Spinal cord (tissue), 10 donors: ENCODE measurements around the gene SYCE1. TPM values are rescaled to one million over a fixed set of nuclear protein-coding genes. Genes with fewer than 3 reads are reported as not detected.

Experiments
- DNase-seq, 6 donors: peaks; one replicate each; pipeline versions ENCODE4 v3.0.0 to v3.0.0-alpha.2; 2013 to 2015; ENCODE audit warnings: low spot score in 6 of 6, low read depth in 4 of 6
- H3K27ac ChIP-seq: one replicate; pipeline ENCODE4 v1.5.1; 2013; ENCODE audit warnings: low read depth, low read length, control low read depth
- H3K27me3 ChIP-seq: one replicate; pipeline ENCODE4 v1.6.1; 2013; ENCODE audit warnings: low read length; ENCODE audit not compliant: control insufficient read depth, insufficient read depth
- H3K36me3 ChIP-seq: one replicate; pipeline ENCODE4 v1.6.1; 2013; ENCODE audit warnings: low read length; ENCODE audit not compliant: control insufficient read depth, insufficient read depth
- H3K4me1 ChIP-seq: one replicate; pipeline ENCODE4 v1.6.1; 2013; ENCODE audit warnings: low read length; ENCODE audit not compliant: control insufficient read depth, insufficient read depth
- H3K4me3 ChIP-seq: one replicate; pipeline ENCODE4 v1.5.1; 2013; ENCODE audit warnings: low read depth, low read length, control low read depth
- H3K9me3 ChIP-seq: one replicate; pipeline ENCODE4 v1.6.1; 2013; ENCODE audit warnings: low read length; ENCODE audit not compliant: control insufficient read depth, insufficient read depth
- WGBS: methylation state at CpG from one replicate; pipeline ENCODE4 v1.1.5; 2013; ENCODE audit warnings: missing lambda C conversion rate; ENCODE audit not compliant: insufficient coverage; 5-methylcytosine and 5-hydroxymethylcytosine counted together
- polyA plus RNA-seq, 2 donors: library from polyadenylated mRNA; unstranded; fragments of 120-200 nt; gene quantifications; one replicate each; pipeline ENCODE4 v1.2.1, GENCODE V29; 2013; ENCODE audit not compliant: insufficient read length in 2 of 2
- total RNA-seq, 2 donors: library from RNA; depleted of rRNA in 1 of 2; stranded (reverse); fragments of 120-200 nt in 1 of 2; fragments of >200 nt in 1 of 2; gene quantifications; one replicate each; pipeline versions ENCODE4 v1.2.3 to v1.2.4, GENCODE V29; 2013 to 2014
- donor health status: healthy.

The SYCE1 gene
- total and polyA plus RNA-seq, 4 donors = 0.40 to 5.8 (median 2.8) TPM

DNA sequence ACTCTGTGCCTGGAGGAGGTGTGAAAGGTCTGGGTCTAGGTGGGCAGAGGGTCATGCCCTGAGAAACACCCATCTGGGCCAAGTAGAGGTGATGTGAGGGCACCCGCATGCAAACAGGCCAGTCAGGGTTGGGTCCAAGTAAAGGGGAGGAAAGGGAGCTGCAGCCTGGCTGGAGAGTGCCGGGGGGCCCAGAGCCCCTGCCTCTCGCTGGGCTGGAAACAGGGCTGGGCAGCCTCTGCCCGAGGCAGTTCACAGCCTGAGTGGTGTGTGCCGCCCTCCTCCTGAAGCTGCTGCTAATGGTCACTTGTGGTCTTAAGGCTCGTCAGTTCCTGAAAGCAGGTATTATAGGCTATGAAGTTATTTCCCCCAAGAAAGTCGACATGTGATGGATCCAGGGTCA is 31.0 kb downstream of the SYCE1 start:
- Histone ChIP-seq H3K27me3 (peaks cover 11% of the 10 kb centered on the region), H3K27ac (no peak overlapping the region), H3K4me3 (no peak overlapping the region), H3K36me3 (peaks cover 15% of the 10 kb centered on the region), H3K4me1 (no peaks in the 10 kb centered on the region), H3K9me3 (no peaks in the 10 kb centered on the region)
- 64% methylated on average over 5 of the region's 7 CpGs for WGBS
- DNase-seq = no peak

DNA sequence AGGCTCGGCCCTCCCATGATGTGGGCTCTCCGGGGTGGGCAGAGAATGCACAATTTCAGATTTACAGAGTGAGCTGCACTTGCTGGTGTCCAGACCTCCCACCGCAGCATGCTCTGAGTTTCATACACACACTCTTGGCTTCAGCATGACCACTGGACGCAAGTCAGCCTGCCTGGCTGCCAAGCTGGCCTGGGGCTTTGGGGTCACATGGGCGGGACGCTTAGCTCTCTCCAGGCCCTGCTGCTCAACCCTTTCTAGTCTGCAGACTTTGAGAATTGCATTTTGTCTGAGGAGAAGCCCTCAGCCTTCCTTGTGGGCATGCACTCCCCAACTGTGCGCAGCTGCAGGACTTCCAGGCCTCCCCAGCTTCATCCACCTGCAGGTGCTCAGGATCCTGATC is 32.5 kb downstream of the SYCE1 start:
- Histone ChIP-seq H3K4me3 (no peak overlapping the region), H3K36me3 (peaks cover 15% of the 10 kb centered on the region), H3K4me1 (peaks cover 5% of the 10 kb centered on the region), H3K27me3 (peaks cover 26% of the 10 kb centered on the region), H3K27ac (no peak overlapping the region), H3K9me3 (no peaks in the 10 kb centered on the region)
- no peak for DNase-seq
- 78% methylated on average over 7 of the region's 7 CpGs for WGBS

DNA sequence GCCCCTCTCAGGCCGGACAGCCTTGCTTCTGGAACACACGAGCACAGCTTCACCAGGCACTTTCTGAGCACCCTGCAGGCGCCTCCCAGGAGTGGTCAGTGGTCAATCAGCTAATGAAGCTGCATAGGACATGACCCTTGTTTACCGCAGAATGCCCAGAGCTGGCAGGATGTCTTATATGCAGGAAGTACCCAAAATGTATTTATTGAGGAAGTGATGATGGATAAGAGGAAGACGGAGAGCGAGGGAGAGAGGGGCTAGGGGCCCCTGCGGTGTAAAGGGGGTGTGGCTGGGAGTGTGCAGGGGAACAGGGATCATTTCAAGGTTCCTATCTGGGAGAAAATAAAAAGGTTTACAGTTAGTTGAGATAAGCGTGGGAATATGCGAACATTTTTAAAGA is 34.9 kb downstream of the SYCE1 start:
- peaks cover 5% of the 10 kb centered on the region for H3K4me1 ChIP-seq
- whole genome bisulfite sequencing = 60% methylated on average over 9 of the region's 9 CpGs
- H3K27me3 ChIP-seq = peaks cover 33% of the 10 kb centered on the region
- H3K4me3 ChIP-seq = no peak overlapping the region
- DNase-seq = no peak
- no peaks in the 10 kb centered on the region for H3K9me3 ChIP-seq
- no peak overlapping the region for H3K27ac ChIP-seq
- H3K36me3 ChIP-seq = peaks cover 15% of the 10 kb centered on the region

DNA sequence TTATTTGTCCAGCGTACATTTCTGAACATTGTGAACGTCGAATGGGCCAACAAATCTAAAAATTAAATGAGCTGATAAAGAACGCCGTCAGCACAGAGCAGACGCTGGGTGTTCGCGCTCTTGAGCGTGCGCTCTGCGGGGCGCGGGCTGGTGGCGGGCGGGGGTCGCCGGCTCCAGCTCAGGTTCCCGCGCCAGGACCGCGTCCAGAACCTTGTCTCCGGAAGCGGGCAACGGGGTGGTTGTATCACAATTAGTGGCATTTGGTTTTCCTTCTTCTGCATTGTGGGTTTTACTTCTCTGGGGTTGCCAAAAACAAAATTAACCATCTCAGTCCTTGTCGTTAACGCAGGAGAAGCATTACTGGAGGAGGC is 35.8 kb downstream of the SYCE1 start:
- Histone ChIP-seq H3K36me3 (peaks cover 15% of the 10 kb centered on the region), H3K27me3 (peaks cover 33% of the 10 kb centered on the region), H3K27ac (no peak overlapping the region), H3K4me3 (no peak overlapping the region), H3K4me1 (peaks cover 5% of the 10 kb centered on the region), H3K9me3 (no peaks in the 10 kb centered on the region)
- WGBS = 47% methylated on average over 23 of the region's 26 CpGs
- no peak for DNase-seq

DNA sequence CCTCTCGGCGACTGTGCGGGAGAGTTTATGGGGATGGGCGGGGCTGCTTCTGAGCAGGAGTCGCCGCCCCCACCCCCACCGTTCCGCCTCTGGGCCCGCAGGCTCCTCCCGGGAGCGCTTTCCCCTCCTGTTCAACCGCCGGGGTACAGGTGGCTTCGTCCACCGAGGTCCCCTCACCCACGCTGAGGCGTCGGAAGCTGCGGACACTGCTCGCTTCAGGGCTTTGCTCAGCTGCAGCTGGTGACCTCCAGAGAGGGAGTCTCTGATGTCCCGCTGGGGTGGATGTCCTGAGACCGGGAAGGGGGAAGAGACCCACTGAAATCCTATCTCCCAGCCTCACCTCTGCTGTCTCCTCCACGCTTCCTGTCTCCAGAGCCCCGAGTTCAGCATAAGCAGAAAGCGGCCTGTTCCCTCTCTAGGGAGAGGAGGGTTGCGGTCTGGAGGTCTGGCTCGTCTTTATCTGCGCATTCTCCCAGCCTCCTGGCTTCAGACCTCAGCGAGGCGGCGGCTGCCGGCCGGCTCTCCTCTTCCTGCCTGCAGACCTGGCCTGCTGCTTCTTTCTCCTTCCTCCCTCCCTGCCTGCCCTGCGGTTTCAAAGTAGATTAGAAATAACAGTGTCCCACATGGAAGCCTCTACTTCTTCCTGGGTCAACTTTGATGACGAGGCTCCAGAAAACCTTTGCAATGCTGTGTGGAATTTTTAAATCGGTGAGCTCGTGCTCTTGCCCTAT is 36.4 kb downstream of the SYCE1 start:
- Histone ChIP-seq H3K4me3 (no peak overlapping the region), H3K4me1 (peaks cover 5% of the 10 kb centered on the region), H3K27ac (no peak overlapping the region), H3K9me3 (no peaks in the 10 kb centered on the region), H3K36me3 (peaks cover 10% of the 10 kb centered on the region), H3K27me3 (peaks cover 33% of the 10 kb centered on the region)
- WGBS = 29% methylated on average over 32 of the region's 37 CpGs
- DNase-seq = peak in 2 of 6 donors; percentile 16 to 49

DNA sequence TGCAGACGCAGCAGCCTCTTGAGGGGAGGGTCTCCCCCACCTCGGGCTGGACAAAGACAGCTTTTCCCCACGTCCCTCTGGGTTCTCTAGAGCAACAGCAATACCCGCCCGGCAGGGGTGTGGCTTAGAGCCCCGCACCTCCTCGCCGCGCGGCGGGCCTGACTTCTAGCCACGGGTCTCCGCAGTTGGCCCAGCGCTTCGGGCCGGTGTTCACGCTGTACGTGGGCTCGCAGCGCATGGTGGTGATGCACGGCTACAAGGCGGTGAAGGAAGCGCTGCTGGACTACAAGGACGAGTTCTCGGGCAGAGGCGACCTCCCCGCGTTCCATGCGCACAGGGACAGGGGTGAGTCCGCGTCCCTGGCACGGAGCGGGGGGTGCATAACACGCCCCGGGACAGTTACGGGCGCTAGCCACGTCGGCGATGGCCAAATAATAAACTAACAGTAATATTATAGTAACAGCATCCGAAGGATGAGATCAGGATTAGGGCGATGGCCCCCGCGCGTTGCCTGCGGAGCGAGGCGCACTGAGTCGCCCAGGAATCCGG is 37.0 kb downstream of the SYCE1 start:
- Histone ChIP-seq H3K9me3 (peaks cover 2% of the 10 kb centered on the region), H3K4me1 (peaks cover 5% of the 10 kb centered on the region), H3K36me3 (peaks cover 7% of the 10 kb centered on the region), H3K27ac (no peak overlapping the region), H3K4me3 (peak overlapping the region; percentile 19), H3K27me3 (peaks cover 33% of the 10 kb centered on the region)
- peak in 2 of 6 donors; percentile 29 to 50 for DNase-seq
- 32% methylated on average over 39 of the region's 50 CpGs for WGBS

DNA sequence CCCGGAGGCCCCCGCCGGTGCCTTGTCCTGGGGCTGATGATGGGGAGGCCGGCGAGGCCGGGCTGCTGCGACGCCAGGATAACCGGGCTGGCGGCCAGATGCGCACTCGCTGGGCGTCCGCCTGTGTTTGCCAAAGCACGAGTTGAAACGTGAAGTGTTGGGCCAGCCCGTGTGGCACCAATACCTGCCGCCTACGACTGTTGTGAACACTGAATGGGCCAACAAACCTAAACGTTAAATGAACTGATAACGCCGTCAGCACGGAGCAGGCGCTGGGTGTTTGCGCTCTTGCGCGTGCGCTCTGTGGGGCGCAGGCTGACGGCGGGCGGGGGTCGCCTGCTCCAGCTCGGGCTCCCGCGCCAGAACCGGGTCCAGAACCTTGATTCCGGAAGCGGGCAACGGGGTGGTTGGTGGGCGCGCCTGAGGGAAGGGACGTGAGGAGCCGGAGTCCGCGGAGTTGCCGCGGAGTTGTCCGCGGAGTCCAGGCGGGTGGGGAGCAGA is 37.6 kb downstream of the SYCE1 start:
- DNase-seq = peak in 3 of 6 donors; percentile 39 to 82 (median 64)
- 37% methylated on average over 50 of the region's 51 CpGs for WGBS
- Histone ChIP-seq H3K27me3 (peaks cover 33% of the 10 kb centered on the region), H3K36me3 (peaks cover 1% of the 10 kb centered on the region), H3K4me1 (peaks cover 5% of the 10 kb centered on the region), H3K9me3 (peaks cover 2% of the 10 kb centered on the region), H3K27ac (no peak overlapping the region), H3K4me3 (peak overlapping the region; percentile 19)

DNA sequence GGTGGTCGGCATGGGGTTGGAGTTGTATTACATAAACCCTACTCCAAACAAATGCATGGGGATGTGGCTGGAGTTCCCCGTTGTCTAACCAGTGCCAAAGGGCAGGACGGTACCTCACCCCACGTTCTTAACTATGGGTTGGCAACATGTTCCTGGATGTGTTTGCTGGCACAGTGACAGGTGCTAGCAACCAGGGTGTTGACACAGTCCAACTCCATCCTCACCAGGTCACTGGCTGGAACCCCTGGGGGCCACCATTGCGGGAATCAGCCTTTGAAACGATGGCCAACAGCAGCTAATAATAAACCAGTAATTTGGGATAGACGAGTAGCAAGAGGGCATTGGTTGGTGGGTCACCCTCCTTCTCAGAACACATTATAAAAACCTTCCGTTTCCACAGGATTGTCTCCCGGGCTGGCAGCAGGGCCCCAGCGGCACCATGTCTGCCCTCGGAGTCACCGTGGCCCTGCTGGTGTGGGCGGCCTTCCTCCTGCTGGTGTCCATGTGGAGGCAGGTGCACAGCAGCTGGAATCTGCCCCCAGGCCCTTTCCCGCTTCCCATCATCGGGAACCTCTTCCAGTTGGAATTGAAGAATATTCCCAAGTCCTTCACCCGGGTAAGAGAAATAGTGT is 38.3 kb downstream of the SYCE1 start, which contains the start of gene CYP2E1:
TSS of gene CYP2E1 (plus strand) at position 407 of the 632 bp plus-strand sequence. CDS start at position 440, 33 bp downstream.
- WGBS = 79% methylated on average over 11 of the region's 16 CpGs
- no peaks in the 10 kb centered on the region for H3K36me3 ChIP-seq
- H3K4me3 ChIP-seq = peak within 1 kb of the TSS; percentile 19
- no peak for DNase-seq
- no peak within 1 kb of the TSS for H3K27ac ChIP-seq
- peaks cover 33% of the 10 kb centered on the region for H3K27me3 ChIP-seq
- H3K4me1 ChIP-seq = peaks cover 5% of the 10 kb centered on the region
- peaks cover 2% of the 10 kb centered on the region for H3K9me3 ChIP-seq

DNA sequence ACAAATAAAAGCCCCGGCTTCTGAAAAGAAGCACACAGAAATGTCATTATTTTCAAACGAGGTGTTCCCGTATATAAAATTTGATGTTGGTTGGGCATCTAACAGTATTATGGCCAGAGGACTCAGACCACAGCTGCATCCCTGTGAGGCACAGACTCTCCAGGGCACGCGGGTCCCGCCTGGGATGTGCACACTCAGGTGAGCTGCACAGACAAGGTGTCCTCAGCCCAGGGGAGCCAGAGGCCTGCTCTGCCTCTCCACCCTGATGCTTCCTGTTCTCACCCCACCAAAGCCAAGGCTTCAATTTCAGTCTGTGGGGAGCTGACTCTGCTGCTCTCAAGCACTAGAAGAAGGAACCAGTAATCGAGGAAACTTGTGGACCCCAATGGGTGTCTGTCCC is 39.9 kb downstream of the SYCE1 start:
- H3K27me3 ChIP-seq = peaks cover 31% of the 10 kb centered on the region
- DNase-seq = no peak
- no peaks in the 10 kb centered on the region for H3K36me3 ChIP-seq
- peaks cover 2% of the 10 kb centered on the region for H3K9me3 ChIP-seq
- H3K4me1 ChIP-seq = peaks cover 5% of the 10 kb centered on the region
- no peak overlapping the region for H3K27ac ChIP-seq
- H3K4me3 ChIP-seq = no peak overlapping the region
- WGBS = 91% methylated on average over 7 of the region's 7 CpGs
